ENCODE data around the gene PKHD1. TPM values are rescaled to one million over a fixed set of nuclear protein-coding genes. Genes with fewer than 3 reads are reported as not detected.

PKHD1 gene
- total and polyA plus RNA-seq, 12 donors = 0.03 to 0.22 (median 0.09) TPM; not detected in 3

GRCh38 chr6:51655517-51655916 lies 431.9 kb downstream of the PKHD1 start:
- no peaks in the 10 kb centered on the region for H3K27me3 ChIP-seq
- no peak for TF ChIP-seq CTCF (IDR thresholded peaks at IDR 0.05)
- no peak for TF ChIP-seq POLR2A (IDR thresholded peaks at IDR 0.05)
- no peaks in the 10 kb centered on the region for H3K9me3 ChIP-seq (replicated peaks in 1 of 3)
- intact Hi-C loops (cut with DNase I) = no loop called here
- no peak overlapping the region for H3K27ac ChIP-seq
- no peaks in the 10 kb centered on the region for H3K4me1 ChIP-seq (replicated peaks in 1 of 2)
- H3K4me3 ChIP-seq = no peak overlapping the region
- no peak for DNase-seq
- H3K36me3 ChIP-seq (replicated peaks in 1 of 2) = no peaks in the 10 kb centered on the region

GRCh38 chr6:51654647-51655046 lies 432.8 kb downstream of the PKHD1 start:
- Histone ChIP-seq H3K4me3 (no peak overlapping the region), H3K36me3 (replicated peaks in 1 of 2) (no peaks in the 10 kb centered on the region), H3K9me3 (replicated peaks in 1 of 3) (no peaks in the 10 kb centered on the region), H3K27me3 (no peaks in the 10 kb centered on the region), H3K4me1 (replicated peaks in 1 of 2) (no peaks in the 10 kb centered on the region), H3K27ac (no peak overlapping the region)
- 51 to 59% (median 52%) methylated on average over 5 of the region's 5 CpGs for WGBS, 4 donors
- intact Hi-C loops (cut with DNase I) = no loop called here
- TF ChIP-seq CTCF (IDR thresholded peaks at IDR 0.05) (no peak), POLR2A (IDR thresholded peaks at IDR 0.05) (no peak)
- DNase-seq = no peak

GRCh38 chr6:51651132-51651817 lies 436.1 kb downstream of the PKHD1 start:
- intact Hi-C loops (cut with DNase I) = no loop called here
- Histone ChIP-seq H3K27ac (no peak overlapping the region), H3K4me1 (replicated peaks in 1 of 2) (no peaks in the 10 kb centered on the region), H3K4me3 (no peak overlapping the region), H3K36me3 (replicated peaks in 1 of 2) (no peaks in the 10 kb centered on the region), H3K9me3 (replicated peaks in 1 of 3) (no peaks in the 10 kb centered on the region), H3K27me3 (no peaks in the 10 kb centered on the region)
- no peak for DNase-seq
- WGBS, 4 donors = 61 to 75% (median 68%) methylated on average over 9 of the region's 9 CpGs
- TF ChIP-seq CTCF (IDR thresholded peaks at IDR 0.05) (no peak), POLR2A (IDR thresholded peaks at IDR 0.05) (no peak)

- Histone ChIP-seq H3K4me1 (replicated peaks in 1 of 2) (no peaks in the 10 kb centered on the region), H3K36me3 (replicated peaks in 1 of 2) (no peaks in the 10 kb centered on the region), H3K27me3 (no peaks in the 10 kb centered on the region), H3K4me3 (no peak overlapping the region), H3K9me3 (replicated peaks in 1 of 3) (no peaks in the 10 kb centered on the region), H3K27ac (no peak overlapping the region)
- DNase-seq = no peak
- no peak for TF ChIP-seq POLR2A (IDR thresholded peaks at IDR 0.05)
- no peak for TF ChIP-seq CTCF (IDR thresholded peaks at IDR 0.05)
- intact Hi-C loops (cut with DNase I) = no loop called here
Measured at GRCh38 chr6:51648774-51649173, 438.6 kb downstream of the PKHD1 start.

All from adrenal gland (tissue), 12 donors.